BJ (cell line): ENCODE data around the gene PARD6A. TPM values are rescaled to one million over a fixed set of nuclear protein-coding genes. Genes with fewer than 3 reads are reported as not detected.

ENCODE experiments used
- CTCF ChIA-PET: fragments of 350-600 bp; formaldehyde crosslinking; extraction: SDS; loops from one replicate; lab custom pipeline; 2021; ENCODE audit warnings: antibody characterized with exemption, inconsistent platforms; lab: Yijun Ruan, JAX
- POLR2A ChIA-PET: fragments of 300-600 bp; sonication (Branson Sonifier 250); formaldehyde crosslinking; extraction: SDS; loops from one replicate; lab custom pipeline; 2021; ENCODE audit warnings: antibody characterized with exemption; lab: Charles Lee
- DNase-seq: peaks from one replicate; pipeline ENCODE4 v3.0.0-alpha.2; 2011; ENCODE audit warnings: low read depth
- H3K27me3 ChIP-seq: 2 replicates; pipeline ENCODE4 v1.6.0; 2011; ENCODE audit warnings: low read length; ENCODE audit not compliant: control insufficient read depth, insufficient read depth
- H3K36me3 ChIP-seq: 2 replicates; pipeline ENCODE4 v1.5.1; 2011; ENCODE audit warnings: low read length; ENCODE audit not compliant: control insufficient read depth, insufficient read depth
- H3K4me3 ChIP-seq: 2 replicates; pipeline ENCODE4 v1.5.1; 2011; ENCODE audit warnings: low read depth, mild to moderate bottlenecking, control low read depth, low read length
- polyA plus RNA-seq: library from polyadenylated mRNA; depleted of rRNA; stranded (reverse); fragments of >200 nt; gene quantifications from 2 replicates; pipeline ENCODE4 v1.2.3, GENCODE V29; 2011
- TF ChIP-seq, protein P1 (sequence below): IDR thresholded peaks from 2 replicates; pipeline ENCODE4 v1.5.1; 2011; ENCODE audit warnings: low read depth, mild to moderate bottlenecking, control low read depth, inconsistent platforms, low read length, moderate library complexity; ENCODE audit not compliant: insufficient read depth

The PARD6A gene
- polyA plus RNA-seq, 1 experiment: 0.88 TPM

DNA sequence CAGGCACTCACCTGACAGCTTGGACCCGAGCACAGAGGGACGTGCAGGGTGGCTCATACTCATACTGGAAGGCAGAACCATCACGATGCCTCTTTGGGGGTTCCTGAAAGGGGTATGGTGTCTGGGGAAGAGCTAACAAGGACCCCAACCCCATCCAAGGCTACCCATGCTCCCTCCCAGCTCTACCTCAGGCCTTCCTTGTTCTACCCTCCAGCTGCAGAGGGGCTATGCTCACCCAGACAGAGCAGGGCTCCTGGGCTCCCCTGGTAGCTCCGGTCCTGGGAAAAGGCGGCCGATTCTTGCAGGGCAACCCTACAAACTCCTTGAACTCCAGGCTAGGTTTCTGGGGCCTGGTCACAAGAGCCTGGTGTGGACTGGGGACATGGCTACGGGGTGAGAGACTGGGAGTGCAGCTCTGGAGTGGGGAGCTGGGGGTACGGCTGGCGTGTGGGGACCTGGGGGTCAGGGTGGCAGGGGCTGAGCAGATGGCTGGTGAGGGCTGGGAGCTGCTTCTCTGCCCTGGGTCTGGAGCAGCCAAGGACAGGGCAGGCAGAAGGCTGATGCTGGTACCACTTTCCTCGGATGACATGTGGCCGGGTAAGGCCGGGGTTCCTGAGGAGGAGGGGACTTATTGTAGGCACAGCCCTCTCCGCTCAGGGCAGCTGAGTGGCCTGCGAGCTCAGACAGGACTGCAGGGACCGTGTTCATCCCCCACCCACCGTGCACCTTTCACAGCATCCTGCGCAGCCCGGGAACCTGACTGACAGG, 2.8 kb upstream of the PARD6A start:
- DNase-seq: no peak
- Histone ChIP-seq H3K36me3 (peaks cover 10% of the 10 kb centered on the region), H3K27me3 (no peaks in the 10 kb centered on the region), H3K4me3 (no peak overlapping the region)
- TF ChIP-seq, protein P1, sequence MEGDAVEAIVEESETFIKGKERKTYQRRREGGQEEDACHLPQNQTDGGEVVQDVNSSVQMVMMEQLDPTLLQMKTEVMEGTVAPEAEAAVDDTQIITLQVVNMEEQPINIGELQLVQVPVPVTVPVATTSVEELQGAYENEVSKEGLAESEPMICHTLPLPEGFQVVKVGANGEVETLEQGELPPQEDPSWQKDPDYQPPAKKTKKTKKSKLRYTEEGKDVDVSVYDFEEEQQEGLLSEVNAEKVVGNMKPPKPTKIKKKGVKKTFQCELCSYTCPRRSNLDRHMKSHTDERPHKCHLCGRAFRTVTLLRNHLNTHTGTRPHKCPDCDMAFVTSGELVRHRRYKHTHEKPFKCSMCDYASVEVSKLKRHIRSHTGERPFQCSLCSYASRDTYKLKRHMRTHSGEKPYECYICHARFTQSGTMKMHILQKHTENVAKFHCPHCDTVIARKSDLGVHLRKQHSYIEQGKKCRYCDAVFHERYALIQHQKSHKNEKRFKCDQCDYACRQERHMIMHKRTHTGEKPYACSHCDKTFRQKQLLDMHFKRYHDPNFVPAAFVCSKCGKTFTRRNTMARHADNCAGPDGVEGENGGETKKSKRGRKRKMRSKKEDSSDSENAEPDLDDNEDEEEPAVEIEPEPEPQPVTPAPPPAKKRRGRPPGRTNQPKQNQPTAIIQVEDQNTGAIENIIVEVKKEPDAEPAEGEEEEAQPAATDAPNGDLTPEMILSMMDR: no peak
- POLR2A ChIA-PET: no interaction called here
- CTCF ChIA-PET: interaction anchor here (1.1 to 4.3 kb wide), 5 partner anchors 10 to 137 kb away, joined by 3 to 24 read pairs (median 6); partner anchors contain the start of gene CARMIL2

DNA sequence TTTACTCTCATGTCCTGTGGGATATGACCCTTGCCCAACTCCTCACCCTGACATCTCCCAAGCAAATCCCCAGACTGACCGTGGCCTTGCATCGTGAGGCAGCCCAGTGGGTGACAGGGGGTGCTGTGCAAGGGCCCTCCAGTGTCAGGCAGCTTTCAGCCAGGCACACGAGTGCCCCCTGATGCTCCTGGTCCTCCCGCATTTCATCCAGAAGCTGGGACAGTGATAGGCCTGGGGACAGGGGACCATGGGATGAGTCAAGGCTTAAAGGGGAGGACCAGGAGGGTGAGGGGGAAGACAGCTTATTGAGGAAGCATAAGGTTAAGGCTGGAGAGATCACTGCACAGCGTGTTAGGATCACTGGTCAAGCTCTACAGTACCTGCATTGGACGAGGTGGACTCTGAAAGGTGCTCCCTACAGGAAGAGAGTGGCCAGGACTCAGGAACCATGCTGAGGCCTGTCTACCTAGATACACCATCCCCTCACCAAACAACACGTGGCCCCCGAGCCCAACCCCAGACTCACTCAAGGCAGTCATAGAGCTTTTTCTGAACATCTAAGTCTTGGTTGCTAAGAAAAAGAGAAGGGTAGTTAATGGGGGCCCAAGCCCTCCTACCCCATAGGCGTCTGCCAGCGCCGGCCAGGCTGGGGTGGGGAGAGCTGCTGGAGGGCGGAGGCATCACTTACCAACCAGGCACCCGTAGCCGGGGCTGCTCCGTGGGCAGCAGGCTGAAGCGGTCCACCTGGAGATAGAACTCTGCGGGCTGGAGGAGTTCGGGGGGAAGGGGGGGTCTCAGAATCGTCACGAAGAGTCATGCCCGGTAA, 1.7 kb upstream of the PARD6A start:
- Histone ChIP-seq H3K36me3 (peaks cover 15% of the 10 kb centered on the region), H3K4me3 (peak overlapping the region; percentile 98), H3K27me3 (no peaks in the 10 kb centered on the region)
- ChIA-PET POLR2A (no interaction called here), CTCF (interaction anchor here (1.1 to 4.3 kb wide), 5 partner anchors 11 to 138 kb away, joined by 3 to 24 read pairs (median 6); partner anchors contain the start of gene CARMIL2)
- DNase-seq: no peak
- TF ChIP-seq, protein P1: no peak

DNA sequence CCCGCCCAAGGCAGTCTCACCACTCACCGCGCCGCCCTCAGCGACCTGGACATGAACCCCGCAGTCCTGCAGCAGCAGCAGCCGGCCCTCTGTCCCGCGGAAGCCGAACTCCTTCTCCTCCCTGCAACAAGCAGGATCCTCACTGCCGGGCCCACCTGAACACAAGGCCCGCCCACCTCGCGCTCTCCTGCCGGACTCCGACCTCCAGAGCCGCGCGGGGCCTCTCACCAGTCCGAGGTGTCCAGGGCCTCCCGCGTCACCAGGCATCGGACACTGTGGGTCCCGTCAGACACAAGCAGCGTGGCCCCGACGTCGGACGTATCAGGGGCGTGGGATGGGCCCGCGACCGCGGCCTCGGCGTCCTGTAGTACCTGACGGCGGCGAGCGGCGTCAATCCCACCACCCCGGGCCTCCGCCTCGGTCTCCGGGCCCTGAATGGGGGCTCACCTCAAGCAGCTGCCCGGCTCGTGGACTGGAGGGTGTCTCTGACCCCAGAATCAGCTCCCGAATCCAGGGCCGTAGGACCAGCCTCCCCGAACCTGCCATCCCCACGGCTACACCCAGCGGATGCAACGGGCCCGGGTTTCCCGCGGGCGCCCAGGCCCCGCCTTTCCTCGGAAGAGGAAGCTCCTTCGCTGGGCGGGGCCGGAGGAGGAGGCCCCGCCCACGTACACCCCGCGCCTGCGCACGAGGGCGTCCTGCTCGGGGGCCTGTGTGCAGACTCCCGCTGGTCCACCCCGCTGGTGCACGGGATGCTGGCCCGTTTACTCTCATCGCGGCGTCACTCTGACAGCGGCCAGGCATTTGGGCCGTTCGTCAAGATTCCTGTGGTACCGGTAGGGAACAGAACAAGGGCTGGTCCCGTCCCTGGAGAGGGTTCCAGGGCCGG, 841 bp upstream of the PARD6A start, which contains the start of gene ACD:
Gene ACD, minus strand, starts transcription at position 586 of the 889 bp plus-strand sequence. Its CDS starts 40 bp downstream, at position 546.
- peak; percentile 49 for DNase-seq
- H3K4me3 ChIP-seq: peak within 1 kb of the TSS; percentile 98
- peaks cover 15% of the 10 kb centered on the region for H3K36me3 ChIP-seq
- ChIA-PET POLR2A (interaction anchor here (0.5 to 0.9 kb wide), 4 partner anchors 96 to 165 kb away, joined by 3 read pairs; partner anchors contain the start of genes RANBP10 and TSNAXIP1), CTCF (interaction anchor here (0.8 to 4.3 kb wide), 8 partner anchors 12 to 139 kb away, joined by 3 to 24 read pairs (median 4); partner anchors contain the start of gene CARMIL2)
- H3K27me3 ChIP-seq: no peaks in the 10 kb centered on the region
- TF ChIP-seq, protein P1: no peak

DNA sequence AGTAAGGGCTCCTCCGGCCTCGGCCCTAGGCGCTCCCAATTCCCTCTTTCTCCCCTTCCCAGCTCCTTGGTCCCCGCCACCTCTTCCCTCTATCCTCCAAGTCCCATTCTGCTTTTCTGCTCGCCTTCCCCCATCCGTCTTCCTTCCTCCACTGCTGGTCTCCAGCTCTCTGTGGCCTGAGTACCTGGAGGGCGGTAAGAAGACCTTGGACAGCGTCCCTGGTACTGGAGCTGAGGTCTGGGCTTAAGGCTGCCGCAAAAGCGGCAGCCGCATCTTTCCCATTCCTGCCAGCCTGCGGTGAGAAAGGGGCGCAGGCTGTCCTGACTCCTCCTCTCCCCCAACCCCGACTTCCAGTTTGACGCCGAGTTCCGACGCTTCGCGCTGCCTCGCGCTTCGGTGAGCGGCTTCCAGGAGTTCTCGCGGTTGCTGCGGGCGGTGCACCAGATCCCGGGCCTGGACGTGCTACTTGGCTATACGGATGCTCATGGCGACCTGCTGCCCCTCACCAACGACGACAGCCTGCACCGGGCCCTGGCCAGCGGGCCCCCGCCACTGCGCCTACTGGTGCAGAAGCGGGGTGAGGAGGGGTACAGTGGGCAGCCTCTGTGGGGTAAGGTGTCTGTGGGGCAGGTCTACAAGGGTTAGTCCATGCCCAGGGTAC, 471 bp downstream of the PARD6A start:
- Histone ChIP-seq H3K4me3 (peak overlapping the region; percentile 98), H3K27me3 (no peaks in the 10 kb centered on the region), H3K36me3 (peaks cover 15% of the 10 kb centered on the region)
- ChIA-PET POLR2A (no interaction called here), CTCF (interaction anchor here (0.6 to 1.1 kb wide), 3 partner anchors 19 to 180 kb away, joined by 3 to 4 read pairs (median 3); no protein-coding TSS in a partner anchor)
- no peak for DNase-seq
- TF ChIP-seq, protein P1: no peak
